T-helper 2 cell treated with Interferon-gamma antibody and Interleukin-4, amounts not matched to agents 100 ng/mL and 5 ng/mL, for 36 hours (primary cell): ENCODE measurements around the gene FOXB2. TPM values are rescaled to one million over a fixed set of nuclear protein-coding genes. Genes with fewer than 3 reads are reported as not detected.
"Not testable (repeated sequence)": the region's sequence is repeated elsewhere in the genome, so short reads cannot be mapped to it uniquely, and the experiment has no call there.

ENCODE experiments used
- intact Hi-C: fragments of 100-400 bp; cut with micrococcal nuclease; formaldehyde crosslinking; loops from one replicate; pipeline ENCODE4 v1.15.1; 2023
- total RNA-seq: library from RNA; stranded (reverse); gene quantifications from 2 replicates; pipeline ENCODE4 v1.2.3, GENCODE V29; 2022

Gene FOXB2
- total RNA-seq: not detected in 2 replicates

- intact Hi-C loops: no loop called here
Measured at GRCh38 chr9:77019236-77019925, at the start of gene FOXB2. TSS of gene FOXB2 (plus strand) at chr9:77019655. CDS start at chr9:77019655, 0 bp downstream.

- intact Hi-C loops: no loop called here
Measured at GRCh38 chr9:76969716-76970115, 49.7 kb upstream of the FOXB2 start.

- intact Hi-C loops: not testable (repeated sequence)
Measured at GRCh38 chr9:76978831-76979230, 40.6 kb upstream of the FOXB2 start.

- intact Hi-C loops: no loop called here
Measured at GRCh38 chr9:76980566-76980965, 38.9 kb upstream of the FOXB2 start.

GRCh38 chr9:76984486-76984885, 35.0 kb upstream of the FOXB2 start:
- intact Hi-C loops: no loop called here

GRCh38 chr9:76985581-76985980, 33.9 kb upstream of the FOXB2 start:
- intact Hi-C loops: no loop called here

- intact Hi-C loops: no loop called here
Measured at GRCh38 chr9:76987594-76988200, 31.8 kb upstream of the FOXB2 start.

GRCh38 chr9:76988941-76989340, 30.5 kb upstream of the FOXB2 start:
- intact Hi-C loops: no loop called here

- intact Hi-C loops: no loop called here
Measured at GRCh38 chr9:76989501-76989900, 30.0 kb upstream of the FOXB2 start.

- intact Hi-C loops: no loop called here
Measured at GRCh38 chr9:76996700-76997099, 22.8 kb upstream of the FOXB2 start.

GRCh38 chr9:76999261-76999660, 20.2 kb upstream of the FOXB2 start:
- intact Hi-C loops: no loop called here

GRCh38 chr9:77000330-77000729, 19.1 kb upstream of the FOXB2 start:
- intact Hi-C loops: no loop called here

- intact Hi-C loops: no loop called here
Measured at GRCh38 chr9:77003366-77003765, 16.1 kb upstream of the FOXB2 start.

- intact Hi-C loops: no loop called here
Measured at GRCh38 chr9:77005216-77005615, 14.2 kb upstream of the FOXB2 start.

- intact Hi-C loops: loop anchor here (5.0 kb wide), 1 partner anchor 563 kb away; no protein-coding TSS in a partner anchor
Measured at GRCh38 chr9:77010527-77010926, 8.9 kb upstream of the FOXB2 start.

- intact Hi-C loops: loop anchor here (1.0 to 5.0 kb wide), 2 partner anchors 202 to 565 kb away; no protein-coding TSS in a partner anchor
Measured at GRCh38 chr9:77011973-77012821, 7.3 kb upstream of the FOXB2 start.

GRCh38 chr9:77013206-77013931, 6.1 kb upstream of the FOXB2 start:
- intact Hi-C loops: loop anchor here (1.0 to 5.0 kb wide), 2 partner anchors 8 to 566 kb away; no protein-coding TSS in a partner anchor

- intact Hi-C loops: loop anchor here (1.0 to 5.0 kb wide), 2 partner anchors 7 to 567 kb away; no protein-coding TSS in a partner anchor
Measured at GRCh38 chr9:77013932-77014596, 5.4 kb upstream of the FOXB2 start.

- intact Hi-C loops: loop anchor here (5.0 kb wide), 1 partner anchor 567 kb away; no protein-coding TSS in a partner anchor
Measured at GRCh38 chr9:77014597-77015263, 4.7 kb upstream of the FOXB2 start.
